ENCODE measurements around the gene JAM3. TPM values are rescaled to one million over a fixed set of nuclear protein-coding genes. Genes with fewer than 3 reads are reported as not detected.

Gene JAM3
- total and polyA plus RNA-seq, 2 donors (not counting 1 experiment from before 2014, with no cell fraction given): 13.5 to 29.6 TPM

DNA sequence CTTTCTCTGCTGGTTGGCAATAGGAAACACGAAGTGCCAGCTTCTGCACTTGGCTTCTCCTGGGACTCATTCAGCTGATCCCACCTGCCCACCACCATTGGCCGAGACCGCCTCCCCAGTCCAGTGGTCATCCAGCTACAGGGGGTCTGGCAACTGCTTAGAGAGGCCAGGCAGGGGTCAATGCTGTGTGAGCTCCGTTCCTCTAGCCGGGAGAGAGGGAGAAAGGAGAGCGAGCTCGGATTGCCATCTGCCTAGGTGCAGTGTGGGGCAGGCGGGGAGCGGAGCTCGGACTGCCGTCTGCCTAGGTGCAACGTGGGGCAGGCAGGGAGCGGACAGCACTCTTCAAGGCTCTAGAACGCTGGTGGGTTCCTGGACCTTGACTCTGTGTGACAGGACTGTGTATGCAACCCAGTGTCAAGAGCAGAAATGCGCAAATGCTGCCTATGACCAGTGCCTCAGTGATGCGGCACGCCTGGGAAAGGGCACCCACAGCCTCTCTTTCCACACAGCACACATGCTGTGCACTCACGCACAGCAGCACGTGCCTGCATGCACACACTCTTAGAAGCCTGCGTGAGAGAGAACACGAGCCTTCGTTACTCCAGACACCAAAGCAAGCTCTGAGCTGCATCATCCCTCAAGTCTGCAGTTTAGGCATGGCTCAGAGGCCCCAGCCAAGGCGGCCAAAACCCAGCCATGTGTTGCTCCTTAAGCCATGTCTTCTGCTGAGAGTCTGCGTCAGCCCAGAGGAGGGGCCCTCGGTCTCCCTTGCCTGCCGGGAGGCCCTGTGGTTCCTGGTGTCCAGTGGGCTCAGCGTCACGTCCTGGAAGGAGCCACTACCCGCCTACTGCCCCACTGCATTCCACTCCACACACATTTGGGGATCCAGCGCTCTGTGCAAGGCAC is 26.8 kb upstream of the JAM3 start:
- H2AFZ ChIP-seq (ENCODE audit: insufficient read depth, low read depth, low read length, poor library complexity, severe bottlenecking): no peak overlapping the region
- H3K27ac Mint-ChIP-seq: no peak overlapping the region
- no peak overlapping the region for H3K4me3 Mint-ChIP-seq
- DNase-seq (no peak), ATAC-seq (ENCODE audit: low read depth) (no peak)
- H3K9me3 Mint-ChIP-seq (ENCODE audit: insufficient read depth): no peaks in the 10 kb centered on the region
- no peaks in the 10 kb centered on the region for H3K36me3 ChIP-seq (replicated peaks in 1 of 2; ENCODE audit: control extremely low read depth in 1 of 2, control insufficient read depth in 1 of 2, extremely low read depth in 1 of 2, insufficient read depth in 2 of 2, low read length in 1 of 2)
- H3K4me1 Mint-ChIP-seq: peaks cover 8% of the 10 kb centered on the region
- no peaks in the 10 kb centered on the region for H3K9me3 ChIP-seq (ENCODE audit: control extremely low read depth in 1 of 3, control insufficient read depth in 2 of 3, insufficient read depth in 1 of 3, low read length in 2 of 3)
- no peaks in the 10 kb centered on the region for H3K79me2 ChIP-seq (ENCODE audit: control insufficient read depth, insufficient read depth, low read length)
- no peaks in the 10 kb centered on the region for H4K20me1 ChIP-seq (ENCODE audit: control insufficient read depth, insufficient read depth, low read length, poor library complexity, severe bottlenecking)
- peaks cover 5 to 6% of the 10 kb centered on the region in 2 donors for H3K4me1 ChIP-seq (ENCODE audit: control insufficient read depth in 2 of 2, insufficient read depth in 2 of 2, low read length in 2 of 2)
- peaks cover 23% of the 10 kb centered on the region for H3K27me3 Mint-ChIP-seq
- 94% methylated on average over 27 of the region's 30 CpGs for WGBS (ENCODE audit: insufficient coverage)
- no peak overlapping the region for H3K9ac ChIP-seq (ENCODE audit: low read length)
- ChIA-PET POLR2A (no interaction called here), CTCF (interaction anchor here (2.9 kb wide), 1 partner anchor 9 kb away, joined by 15 read pairs; no protein-coding TSS in a partner anchor)
- H3K4me2 ChIP-seq (replicated peaks; ENCODE audit: low read depth, low read length, poor library complexity, severe bottlenecking): no peak overlapping the region
- intact Hi-C loops (cut with micrococcal nuclease): no loop called here
- H3K27me3 ChIP-seq (replicated peaks in 1 of 4; ENCODE audit: control extremely low read depth in 1 of 4, control insufficient read depth in 3 of 4, insufficient read depth in 4 of 4, low read length in 3 of 4): no peaks in the 10 kb centered on the region
- no peak overlapping the region for H3K4me3 ChIP-seq (ENCODE audit: control extremely low read depth in 1 of 5, extremely low read depth in 1 of 5, insufficient read depth in 1 of 5, low read depth in 2 of 5, low read length in 4 of 5)
- TF ChIP-seq EZH2 (IDR thresholded peaks at IDR 0.05; ENCODE audit: borderline replicate concordance, insufficient read depth, low read depth, low read length, poor library complexity, severe bottlenecking): no peak
- TF ChIP-seq, protein P1, sequence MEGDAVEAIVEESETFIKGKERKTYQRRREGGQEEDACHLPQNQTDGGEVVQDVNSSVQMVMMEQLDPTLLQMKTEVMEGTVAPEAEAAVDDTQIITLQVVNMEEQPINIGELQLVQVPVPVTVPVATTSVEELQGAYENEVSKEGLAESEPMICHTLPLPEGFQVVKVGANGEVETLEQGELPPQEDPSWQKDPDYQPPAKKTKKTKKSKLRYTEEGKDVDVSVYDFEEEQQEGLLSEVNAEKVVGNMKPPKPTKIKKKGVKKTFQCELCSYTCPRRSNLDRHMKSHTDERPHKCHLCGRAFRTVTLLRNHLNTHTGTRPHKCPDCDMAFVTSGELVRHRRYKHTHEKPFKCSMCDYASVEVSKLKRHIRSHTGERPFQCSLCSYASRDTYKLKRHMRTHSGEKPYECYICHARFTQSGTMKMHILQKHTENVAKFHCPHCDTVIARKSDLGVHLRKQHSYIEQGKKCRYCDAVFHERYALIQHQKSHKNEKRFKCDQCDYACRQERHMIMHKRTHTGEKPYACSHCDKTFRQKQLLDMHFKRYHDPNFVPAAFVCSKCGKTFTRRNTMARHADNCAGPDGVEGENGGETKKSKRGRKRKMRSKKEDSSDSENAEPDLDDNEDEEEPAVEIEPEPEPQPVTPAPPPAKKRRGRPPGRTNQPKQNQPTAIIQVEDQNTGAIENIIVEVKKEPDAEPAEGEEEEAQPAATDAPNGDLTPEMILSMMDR (IDR thresholded peaks at IDR 0.05): no peak
- H3K27ac ChIP-seq (ENCODE audit: low read length in 2 of 2): no peak overlapping the region

DNA sequence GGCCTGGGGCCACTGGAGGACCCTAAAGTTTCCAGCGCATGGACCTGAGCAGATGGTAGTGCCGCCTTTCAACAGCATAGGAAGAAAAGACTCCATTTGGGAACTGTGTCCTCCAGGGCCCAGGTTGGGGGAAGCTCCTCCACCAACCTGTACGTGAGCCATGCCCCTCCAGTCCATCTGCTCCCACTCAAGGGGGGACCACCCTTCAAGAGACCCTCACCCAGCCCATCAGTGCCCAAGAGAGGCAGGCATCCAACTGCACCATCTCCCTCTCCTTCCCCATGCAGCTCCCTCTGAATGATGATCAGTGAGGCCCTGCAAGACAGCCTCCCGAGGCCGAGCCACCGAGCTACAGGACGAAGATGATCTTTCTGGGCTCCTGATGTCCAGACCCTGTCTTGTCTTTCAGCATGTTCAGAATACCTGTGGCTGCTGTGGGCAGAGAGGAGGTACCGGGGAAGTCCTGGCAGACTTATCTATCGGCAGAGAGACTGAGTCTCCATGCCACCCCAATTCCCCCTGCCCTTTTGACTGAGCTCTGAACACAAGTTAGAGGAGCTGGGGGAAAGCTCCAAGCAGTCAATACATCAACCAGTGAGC is 25.0 kb upstream of the JAM3 start:
- H3K27ac ChIP-seq (ENCODE audit: low read length in 2 of 2): no peak overlapping the region
- Mint-ChIP-seq H3K4me1 (no peaks in the 10 kb centered on the region), H3K27me3 (peaks cover 35% of the 10 kb centered on the region), H3K4me3 (no peak overlapping the region), H3K9me3 (ENCODE audit: insufficient read depth) (no peaks in the 10 kb centered on the region), H3K27ac (no peak overlapping the region)
- ChIA-PET POLR2A (no interaction called here), CTCF (no interaction called here)
- no peak overlapping the region for H3K9ac ChIP-seq (ENCODE audit: low read length)
- no peak for ATAC-seq (ENCODE audit: low read depth)
- 93% methylated on average over 6 of the region's 9 CpGs for WGBS (ENCODE audit: insufficient coverage)
- no peak for DNase-seq
- H3K27me3 ChIP-seq (replicated peaks in 1 of 4; ENCODE audit: control extremely low read depth in 1 of 4, control insufficient read depth in 3 of 4, insufficient read depth in 4 of 4, low read length in 3 of 4): peaks cover 0 to 9% (median 1%) of the 10 kb centered on the region in 4 experiments
- H3K9me3 ChIP-seq (ENCODE audit: control extremely low read depth in 1 of 3, control insufficient read depth in 2 of 3, insufficient read depth in 1 of 3, low read length in 2 of 3): no peaks in the 10 kb centered on the region
- no peak overlapping the region for H3K4me2 ChIP-seq (replicated peaks; ENCODE audit: low read depth, low read length, poor library complexity, severe bottlenecking)
- H3K4me1 ChIP-seq (ENCODE audit: control insufficient read depth in 2 of 2, insufficient read depth in 2 of 2, low read length in 2 of 2): no peaks in the 10 kb centered on the region
- TF ChIP-seq, protein P1 (IDR thresholded peaks at IDR 0.05): no peak
- no peak for TF ChIP-seq EZH2 (IDR thresholded peaks at IDR 0.05; ENCODE audit: borderline replicate concordance, insufficient read depth, low read depth, low read length, poor library complexity, severe bottlenecking)
- no peaks in the 10 kb centered on the region for H3K36me3 ChIP-seq (replicated peaks in 1 of 2; ENCODE audit: control extremely low read depth in 1 of 2, control insufficient read depth in 1 of 2, extremely low read depth in 1 of 2, insufficient read depth in 2 of 2, low read length in 1 of 2)
- H3K79me2 ChIP-seq (ENCODE audit: control insufficient read depth, insufficient read depth, low read length): no peaks in the 10 kb centered on the region
- H4K20me1 ChIP-seq (ENCODE audit: control insufficient read depth, insufficient read depth, low read length, poor library complexity, severe bottlenecking): no peaks in the 10 kb centered on the region
- H3K4me3 ChIP-seq (ENCODE audit: control extremely low read depth in 1 of 5, extremely low read depth in 1 of 5, insufficient read depth in 1 of 5, low read depth in 2 of 5, low read length in 4 of 5): no peak overlapping the region
- intact Hi-C loops (cut with micrococcal nuclease): no loop called here
- H2AFZ ChIP-seq (ENCODE audit: insufficient read depth, low read depth, low read length, poor library complexity, severe bottlenecking): no peak overlapping the region

Data from B cell (primary cell).